ENCODE measurements around the gene PRELP. TPM values are rescaled to one million over a fixed set of nuclear protein-coding genes. Genes with fewer than 3 reads are reported as not detected.

The PRELP gene
- total RNA-seq, 1 experiment from 2014 or later = 0.07 TPM

DNA sequence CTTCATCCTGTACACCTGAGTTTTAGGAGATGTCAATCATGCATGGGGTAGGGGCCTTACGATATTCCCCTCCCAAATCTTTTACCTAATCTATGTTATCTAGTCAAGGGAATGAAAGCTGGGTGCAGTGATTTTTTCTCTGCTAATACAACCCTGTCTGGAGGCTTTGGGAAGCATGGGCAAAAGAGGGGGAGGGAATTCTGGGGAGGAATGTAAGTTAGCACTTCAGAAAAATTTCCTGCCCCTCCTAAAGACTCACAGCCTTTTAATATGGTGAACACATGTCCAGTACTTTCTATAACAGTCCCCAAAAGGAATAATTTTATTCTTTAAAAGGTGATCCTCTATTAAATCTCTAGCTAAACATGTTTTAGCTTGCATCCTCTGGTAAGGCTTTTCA, 25.6 kb upstream of the PRELP start:
- peaks cover 6% of the 10 kb centered on the region for H3K27me3 Mint-ChIP-seq (ENCODE audit: low read depth)
- no peak overlapping the region for H2BK20ac ChIP-seq (ENCODE audit: low read depth, low read length, poor library complexity, severe bottlenecking)
- no peaks in the 10 kb centered on the region for H3K79me2 ChIP-seq (ENCODE audit: insufficient read depth, low read length)
- no peak overlapping the region for H2BK120ac ChIP-seq (ENCODE audit: low read depth, low read length, poor library complexity, severe bottlenecking)
- WGBS (ENCODE audit: extremely low coverage, insufficient read length, low lambda C conversion rate) = no CpG with 5 or more reads among the region's 1 CpG
- no peaks in the 10 kb centered on the region for H3K23me2 ChIP-seq (ENCODE audit: insufficient read length, low read depth, low read length, poor library complexity, severe bottlenecking)
- H2BK5ac ChIP-seq (ENCODE audit: insufficient read length, low read length) = no peak overlapping the region
- no peak overlapping the region for H3K56ac ChIP-seq (ENCODE audit: insufficient read length, low read depth, low read length)
- TF ChIP-seq, protein P1, sequence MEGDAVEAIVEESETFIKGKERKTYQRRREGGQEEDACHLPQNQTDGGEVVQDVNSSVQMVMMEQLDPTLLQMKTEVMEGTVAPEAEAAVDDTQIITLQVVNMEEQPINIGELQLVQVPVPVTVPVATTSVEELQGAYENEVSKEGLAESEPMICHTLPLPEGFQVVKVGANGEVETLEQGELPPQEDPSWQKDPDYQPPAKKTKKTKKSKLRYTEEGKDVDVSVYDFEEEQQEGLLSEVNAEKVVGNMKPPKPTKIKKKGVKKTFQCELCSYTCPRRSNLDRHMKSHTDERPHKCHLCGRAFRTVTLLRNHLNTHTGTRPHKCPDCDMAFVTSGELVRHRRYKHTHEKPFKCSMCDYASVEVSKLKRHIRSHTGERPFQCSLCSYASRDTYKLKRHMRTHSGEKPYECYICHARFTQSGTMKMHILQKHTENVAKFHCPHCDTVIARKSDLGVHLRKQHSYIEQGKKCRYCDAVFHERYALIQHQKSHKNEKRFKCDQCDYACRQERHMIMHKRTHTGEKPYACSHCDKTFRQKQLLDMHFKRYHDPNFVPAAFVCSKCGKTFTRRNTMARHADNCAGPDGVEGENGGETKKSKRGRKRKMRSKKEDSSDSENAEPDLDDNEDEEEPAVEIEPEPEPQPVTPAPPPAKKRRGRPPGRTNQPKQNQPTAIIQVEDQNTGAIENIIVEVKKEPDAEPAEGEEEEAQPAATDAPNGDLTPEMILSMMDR (conservative IDR thresholded peaks at IDR 0.05) = no peak
- peaks cover 3% of the 10 kb centered on the region for H3K9me3 ChIP-seq (ENCODE audit: control insufficient read depth, low read depth, low read length)
- H2AK5ac ChIP-seq (ENCODE audit: insufficient read length, low read length) = no peak overlapping the region
- no peak overlapping the region for H3K18ac ChIP-seq (ENCODE audit: insufficient read length, low read depth, low read length)
- H3K36me3 Mint-ChIP-seq (ENCODE audit: insufficient read depth in 1 of 3, low read depth in 3 of 3) = peaks cover 1 to 6% (median 1%) of the 10 kb centered on the region in 3 experiments; a peak in 6 of 7 replicates
- H3K4ac ChIP-seq (ENCODE audit: low read depth, low read length) = no peak overlapping the region
- H4K91ac ChIP-seq (ENCODE audit: insufficient read length, low read depth, low read length) = no peak overlapping the region
- no peaks in the 10 kb centered on the region for H3K4me1 ChIP-seq (ENCODE audit: insufficient read depth, low read length)
- no peaks in the 10 kb centered on the region for H3K27me3 ChIP-seq (ENCODE audit: insufficient read depth, low read length)
- no peak overlapping the region for H3K27ac ChIP-seq (ENCODE audit: insufficient read length, low read depth, low read length)
- no peak overlapping the region for H3K4me2 ChIP-seq (ENCODE audit: insufficient read depth, insufficient read length, low read length)
- peaks cover 5 to 8% of the 10 kb centered on the region in 2 experiments; a peak in 4 of 5 replicates for H3K9me3 Mint-ChIP-seq
- no peak overlapping the region for H4K5ac ChIP-seq (ENCODE audit: insufficient read length, low read depth, low read length)
- no peak overlapping the region for H2BK12ac ChIP-seq (ENCODE audit: insufficient read length, low read depth, low read length)
- no peak for DNase-seq
- H4K20me1 ChIP-seq (ENCODE audit: control insufficient read depth, insufficient read depth, insufficient read length) = no peaks in the 10 kb centered on the region
- no peak overlapping the region for H4K8ac ChIP-seq (replicated peaks; ENCODE audit: insufficient read length, low read depth, low read length)
- no peak overlapping the region for H3K23ac ChIP-seq (ENCODE audit: insufficient read length, low read depth, low read length)
- no peak overlapping the region for H2AFZ ChIP-seq (ENCODE audit: low read length)
- no peak overlapping the region for H3T11ph ChIP-seq (ENCODE audit: low read length)
- no peaks in the 10 kb centered on the region for H3K79me1 ChIP-seq (ENCODE audit: insufficient read depth, low read depth, low read length, poor library complexity, severe bottlenecking)
- no peak overlapping the region for H3K14ac ChIP-seq (ENCODE audit: insufficient read depth, low read length)
- H3K9ac ChIP-seq (ENCODE audit: extremely low read depth, insufficient read length, low read length) = no peak overlapping the region
- no peak overlapping the region for H3K4me3 Mint-ChIP-seq
- no peak overlapping the region for H3K27ac Mint-ChIP-seq
- H3K4me1 Mint-ChIP-seq = peaks cover 19% of the 10 kb centered on the region in 2 experiments
- no peak overlapping the region for H2BK15ac ChIP-seq (ENCODE audit: low read depth, low read length)

Data from H9 (cell line).